Measurements from ENCODE around the gene COX19.

COX19 gene, protein sequence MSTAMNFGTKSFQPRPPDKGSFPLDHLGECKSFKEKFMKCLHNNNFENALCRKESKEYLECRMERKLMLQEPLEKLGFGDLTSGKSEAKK

DNA sequence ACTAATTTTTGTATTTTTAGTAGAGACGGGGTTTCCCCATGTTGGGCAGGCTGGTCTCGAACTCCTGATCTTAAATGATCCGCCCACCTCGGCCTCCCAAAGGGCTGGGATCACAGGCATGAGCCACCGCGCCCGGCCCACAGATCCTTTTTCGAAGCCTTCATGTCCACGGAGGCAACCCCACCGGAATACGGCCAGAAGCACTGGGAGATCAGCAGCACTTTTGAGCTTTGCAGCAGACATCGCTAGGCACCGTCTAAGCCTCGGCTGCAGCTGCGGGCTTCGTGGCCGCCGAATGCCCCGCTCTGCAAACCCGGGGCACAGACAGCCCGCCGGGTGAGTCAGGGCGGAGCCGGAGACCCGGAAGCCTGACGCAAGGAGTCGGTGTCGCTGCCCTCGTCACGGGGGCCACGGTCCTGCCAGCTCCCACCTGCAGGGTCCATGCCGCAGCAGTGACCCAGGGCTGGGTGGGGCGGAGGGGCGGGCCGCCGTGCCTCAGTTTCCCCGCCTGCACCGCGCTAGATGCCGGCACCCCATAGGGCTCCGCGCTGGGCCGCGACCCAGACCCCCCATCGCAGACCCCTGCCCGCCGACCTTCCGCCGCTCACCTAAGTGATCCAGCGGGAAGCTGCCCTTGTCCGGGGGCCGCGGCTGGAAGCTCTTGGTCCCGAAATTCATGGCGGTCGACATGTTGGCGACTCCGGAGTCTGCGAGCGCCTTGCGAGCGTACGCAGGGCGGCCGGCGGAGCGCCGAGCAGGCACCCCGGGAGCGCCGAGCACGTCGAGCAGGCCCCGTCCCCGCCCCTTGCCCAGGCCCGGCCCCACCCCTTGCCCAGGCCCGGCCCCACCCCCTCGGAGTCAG lies at the start of gene COX19:
Gene COX19 (minus strand): TSS at position 730 of the 862 bp plus-strand sequence. CDS start 40 bp downstream, at position 690.
- Histone ChIP-seq H3K9me3 (ENCODE audit: control insufficient read depth in 1 of 2, low read length in 2 of 2) (no peaks in the 10 kb centered on the region), H3K27me3 (ENCODE audit: control insufficient read depth in 1 of 2, insufficient read depth in 2 of 2, low read length in 2 of 2) (no peaks in the 10 kb centered on the region), H3K27ac (ENCODE audit: low read depth, low read length) (peak within 1 kb of the TSS; percentile 93), H3K4me1 (ENCODE audit: control insufficient read depth in 1 of 2, insufficient read depth in 2 of 2, low read length in 2 of 2) (peaks cover 40 to 57% of the 10 kb centered on the region in 2 donors), H3K9ac (ENCODE audit: low read depth in 1 of 2, low read length in 2 of 2) (peak within 1 kb of the TSS; percentile 90 to 92), H3K36me3 (ENCODE audit: control insufficient read depth in 1 of 2, insufficient read depth in 2 of 2, low read length in 2 of 2) (peaks cover 16 to 28% of the 10 kb centered on the region in 2 donors), H3K4me3 (ENCODE audit: low read depth in 1 of 2, low read length in 2 of 2) (peak within 1 kb of the TSS; percentile 83 to 88)

DNA sequence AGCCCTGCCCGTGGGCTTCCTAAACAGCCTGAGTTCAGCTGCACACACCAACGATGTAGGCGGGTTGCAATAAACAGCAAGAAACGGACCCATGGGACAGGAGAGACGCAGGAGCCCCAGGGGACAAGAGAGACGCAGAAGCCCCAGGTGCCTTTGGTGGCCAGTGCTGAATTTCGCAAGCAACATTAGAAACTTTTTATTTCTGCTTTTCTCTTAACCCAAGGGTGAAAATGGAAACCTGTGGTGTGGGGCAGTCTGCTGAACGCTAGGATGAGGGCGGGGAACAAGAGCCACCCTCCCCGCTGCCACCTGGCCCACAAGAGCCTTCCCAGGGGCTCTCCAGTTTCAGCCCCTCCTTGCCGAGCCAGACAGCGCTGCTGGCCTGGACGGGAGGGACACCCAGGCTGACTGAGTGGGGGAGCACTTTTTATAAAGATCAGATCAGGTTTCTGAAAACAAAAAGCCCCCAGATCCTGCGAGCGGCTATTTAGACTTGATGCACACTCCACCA lies 49.0 kb upstream of the COX19 start:
- Histone ChIP-seq H3K27ac (ENCODE audit: low read depth, low read length) (no peak overlapping the region), H3K9ac (ENCODE audit: low read depth in 1 of 2, low read length in 2 of 2) (no peak overlapping the region), H3K36me3 (ENCODE audit: control insufficient read depth in 1 of 2, insufficient read depth in 2 of 2, low read length in 2 of 2) (peaks cover 9 to 16% of the 10 kb centered on the region in 2 donors), H3K4me3 (ENCODE audit: low read depth in 1 of 2, low read length in 2 of 2) (no peak overlapping the region), H3K4me1 (ENCODE audit: control insufficient read depth in 1 of 2, insufficient read depth in 2 of 2, low read length in 2 of 2) (peaks cover 7 to 17% of the 10 kb centered on the region in 2 donors), H3K27me3 (ENCODE audit: control insufficient read depth in 1 of 2, insufficient read depth in 2 of 2, low read length in 2 of 2) (no peaks in the 10 kb centered on the region), H3K9me3 (ENCODE audit: control insufficient read depth in 1 of 2, low read length in 2 of 2) (no peaks in the 10 kb centered on the region)

DNA sequence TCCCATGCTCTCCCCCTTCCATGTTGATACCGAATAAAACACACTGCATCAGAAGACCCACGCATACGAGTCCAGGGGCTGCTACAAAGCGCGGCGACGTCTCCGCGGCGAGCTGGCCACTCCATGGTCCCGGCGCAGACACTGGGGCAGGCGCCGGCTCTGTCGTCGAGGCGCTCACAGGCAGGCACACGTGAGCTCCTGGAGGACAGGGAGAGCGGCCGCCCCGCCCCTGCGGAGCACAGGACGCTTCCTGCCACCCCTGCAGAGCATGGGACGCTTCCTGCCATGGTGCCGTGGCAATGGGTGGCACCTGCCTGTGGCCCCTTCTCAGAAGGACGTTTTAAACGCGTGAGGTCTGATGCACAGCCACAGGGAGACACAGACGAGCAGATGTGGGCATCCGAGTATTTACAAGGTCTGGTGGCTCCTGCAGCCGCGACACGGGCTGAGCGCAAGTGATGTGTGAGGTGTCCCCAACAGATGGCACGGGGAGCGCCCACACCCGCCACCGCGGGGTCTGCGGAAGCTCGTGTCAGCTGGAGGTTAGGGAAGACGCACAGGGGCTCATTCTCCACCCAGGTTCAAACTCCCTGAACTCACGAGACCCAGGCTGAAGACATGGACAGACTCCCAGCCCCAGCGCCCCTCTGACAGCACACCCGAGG lies 47.6 kb upstream of the COX19 start:
- Histone ChIP-seq H3K27ac (ENCODE audit: low read depth, low read length) (no peak overlapping the region), H3K4me1 (ENCODE audit: control insufficient read depth in 1 of 2, insufficient read depth in 2 of 2, low read length in 2 of 2) (peaks cover 0 to 12% of the 10 kb centered on the region in 2 donors), H3K27me3 (ENCODE audit: control insufficient read depth in 1 of 2, insufficient read depth in 2 of 2, low read length in 2 of 2) (no peaks in the 10 kb centered on the region), H3K36me3 (ENCODE audit: control insufficient read depth in 1 of 2, insufficient read depth in 2 of 2, low read length in 2 of 2) (peaks cover 9 to 19% of the 10 kb centered on the region in 2 donors), H3K4me3 (ENCODE audit: low read depth in 1 of 2, low read length in 2 of 2) (no peak overlapping the region), H3K9ac (ENCODE audit: low read depth in 1 of 2, low read length in 2 of 2) (no peak overlapping the region), H3K9me3 (ENCODE audit: control insufficient read depth in 1 of 2, low read length in 2 of 2) (no peaks in the 10 kb centered on the region)

DNA sequence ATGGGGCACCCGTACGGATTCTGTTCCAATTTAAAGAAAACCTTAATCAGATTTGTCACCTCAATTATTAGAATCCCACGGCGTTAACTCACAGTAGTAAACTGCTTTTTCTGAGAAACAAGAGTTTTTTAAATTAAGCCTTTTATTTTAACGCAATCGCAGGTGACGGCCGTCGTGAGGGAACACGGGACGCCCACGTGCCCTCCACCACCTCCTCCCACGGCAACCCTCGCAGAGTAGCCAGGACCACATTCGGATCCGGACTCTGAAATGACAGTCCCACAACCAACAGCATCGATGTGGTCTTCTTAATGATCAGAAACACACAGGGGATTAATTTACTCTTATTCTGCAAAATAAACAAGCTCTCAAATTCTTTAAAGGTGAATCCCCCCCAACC lies 47.0 kb upstream of the COX19 start:
- H3K4me1 ChIP-seq (ENCODE audit: control insufficient read depth in 1 of 2, insufficient read depth in 2 of 2, low read length in 2 of 2), result peaks cover 0 to 10% of the 10 kb centered on the region in 2 donors
- no peak overlapping the region for H3K4me3 ChIP-seq (ENCODE audit: low read depth in 1 of 2, low read length in 2 of 2)
- H3K27ac ChIP-seq (ENCODE audit: low read depth, low read length), result no peak overlapping the region
- H3K9me3 ChIP-seq (ENCODE audit: control insufficient read depth in 1 of 2, low read length in 2 of 2), result no peaks in the 10 kb centered on the region
- peaks cover 9 to 19% of the 10 kb centered on the region in 2 donors for H3K36me3 ChIP-seq (ENCODE audit: control insufficient read depth in 1 of 2, insufficient read depth in 2 of 2, low read length in 2 of 2)
- no peaks in the 10 kb centered on the region for H3K27me3 ChIP-seq (ENCODE audit: control insufficient read depth in 1 of 2, insufficient read depth in 2 of 2, low read length in 2 of 2)
- no peak overlapping the region for H3K9ac ChIP-seq (ENCODE audit: low read depth in 1 of 2, low read length in 2 of 2)

DNA sequence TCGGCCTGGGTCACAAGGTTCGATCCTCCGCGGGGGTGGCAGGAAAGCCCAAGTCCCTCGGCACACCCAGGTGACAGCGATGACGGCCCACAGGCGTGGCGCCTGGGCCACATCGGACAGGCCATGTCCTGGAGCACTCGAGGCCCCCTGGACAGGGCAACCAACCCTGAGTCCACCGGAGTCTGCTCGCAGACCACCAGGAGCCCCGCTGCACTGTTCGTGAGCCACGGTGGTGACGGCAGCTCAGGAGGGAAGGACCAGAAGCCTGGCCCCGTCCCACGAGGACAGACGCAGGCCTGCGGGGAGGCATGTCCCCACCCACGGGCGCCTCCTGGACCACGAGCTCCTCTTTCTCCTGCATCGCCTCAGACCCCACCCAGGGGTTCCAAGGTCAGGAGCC lies 46.6 kb upstream of the COX19 start:
- H3K36me3 ChIP-seq (ENCODE audit: control insufficient read depth in 1 of 2, insufficient read depth in 2 of 2, low read length in 2 of 2), result peaks cover 9 to 19% of the 10 kb centered on the region in 2 donors
- H3K9ac ChIP-seq (ENCODE audit: low read depth in 1 of 2, low read length in 2 of 2), result no peak overlapping the region
- no peaks in the 10 kb centered on the region for H3K9me3 ChIP-seq (ENCODE audit: control insufficient read depth in 1 of 2, low read length in 2 of 2)
- H3K4me1 ChIP-seq (ENCODE audit: control insufficient read depth in 1 of 2, insufficient read depth in 2 of 2, low read length in 2 of 2), result peaks cover 0 to 6% of the 10 kb centered on the region in 2 donors
- no peak overlapping the region for H3K27ac ChIP-seq (ENCODE audit: low read depth, low read length)
- H3K4me3 ChIP-seq (ENCODE audit: low read depth in 1 of 2, low read length in 2 of 2), result no peak overlapping the region
- H3K27me3 ChIP-seq (ENCODE audit: control insufficient read depth in 1 of 2, insufficient read depth in 2 of 2, low read length in 2 of 2), result no peaks in the 10 kb centered on the region

DNA sequence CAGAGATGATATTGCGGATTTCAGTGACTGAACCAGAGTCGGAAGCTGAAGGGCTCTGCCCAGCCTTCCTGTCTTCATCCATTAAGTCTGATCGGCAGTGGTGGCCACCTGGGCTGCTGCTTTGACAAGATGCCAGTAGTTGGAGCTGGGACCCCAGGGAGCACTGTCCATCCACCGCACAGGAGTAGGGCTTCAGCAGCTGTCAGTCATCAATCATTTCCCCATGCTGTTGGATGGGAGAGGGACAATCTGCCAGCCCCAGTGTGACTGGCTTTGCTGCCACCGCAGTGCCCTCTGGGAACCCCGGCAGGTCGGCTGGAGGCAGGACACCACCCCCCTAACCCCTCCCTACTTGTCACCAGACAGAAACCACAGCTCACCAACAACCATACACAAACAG lies 46.0 kb upstream of the COX19 start:
- Histone ChIP-seq H3K9ac (ENCODE audit: low read depth in 1 of 2, low read length in 2 of 2) (no peak overlapping the region), H3K9me3 (ENCODE audit: control insufficient read depth in 1 of 2, low read length in 2 of 2) (no peaks in the 10 kb centered on the region), H3K36me3 (ENCODE audit: control insufficient read depth in 1 of 2, insufficient read depth in 2 of 2, low read length in 2 of 2) (peaks cover 9 to 15% of the 10 kb centered on the region in 2 donors), H3K27me3 (ENCODE audit: control insufficient read depth in 1 of 2, insufficient read depth in 2 of 2, low read length in 2 of 2) (no peaks in the 10 kb centered on the region), H3K4me3 (ENCODE audit: low read depth in 1 of 2, low read length in 2 of 2) (no peak overlapping the region), H3K4me1 (ENCODE audit: control insufficient read depth in 1 of 2, insufficient read depth in 2 of 2, low read length in 2 of 2) (peaks cover 0 to 6% of the 10 kb centered on the region in 2 donors), H3K27ac (ENCODE audit: low read depth, low read length) (no peak overlapping the region)

DNA sequence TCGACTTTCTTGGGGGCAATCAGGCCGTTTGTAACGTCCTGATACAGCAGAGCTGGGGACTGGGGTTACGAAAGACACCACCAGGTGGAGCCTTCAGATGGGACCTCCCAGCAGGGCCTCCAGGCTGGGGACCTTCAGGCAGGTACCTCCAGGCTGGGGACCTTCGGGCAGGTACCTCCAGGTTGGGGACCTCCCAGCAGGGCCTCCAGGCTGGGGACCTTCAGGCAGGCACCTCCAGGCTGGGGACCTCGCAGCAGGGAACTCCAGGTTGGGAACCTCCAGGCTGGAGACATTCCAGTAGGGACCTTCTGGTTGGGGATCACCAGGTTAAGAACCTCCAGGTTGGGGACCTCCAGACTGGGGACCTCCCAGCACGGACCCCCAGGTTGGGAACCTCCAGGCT lies 45.5 kb upstream of the COX19 start:
- Histone ChIP-seq H3K9me3 (ENCODE audit: control insufficient read depth in 1 of 2, low read length in 2 of 2) (no peaks in the 10 kb centered on the region), H3K9ac (ENCODE audit: low read depth in 1 of 2, low read length in 2 of 2) (no peak overlapping the region), H3K4me1 (ENCODE audit: control insufficient read depth in 1 of 2, insufficient read depth in 2 of 2, low read length in 2 of 2) (peaks cover 0 to 6% of the 10 kb centered on the region in 2 donors), H3K36me3 (ENCODE audit: control insufficient read depth in 1 of 2, insufficient read depth in 2 of 2, low read length in 2 of 2) (peaks cover 9 to 11% of the 10 kb centered on the region in 2 donors), H3K4me3 (ENCODE audit: low read depth in 1 of 2, low read length in 2 of 2) (no peak overlapping the region), H3K27me3 (ENCODE audit: control insufficient read depth in 1 of 2, insufficient read depth in 2 of 2, low read length in 2 of 2) (no peaks in the 10 kb centered on the region), H3K27ac (ENCODE audit: low read depth, low read length) (no peak overlapping the region)

DNA sequence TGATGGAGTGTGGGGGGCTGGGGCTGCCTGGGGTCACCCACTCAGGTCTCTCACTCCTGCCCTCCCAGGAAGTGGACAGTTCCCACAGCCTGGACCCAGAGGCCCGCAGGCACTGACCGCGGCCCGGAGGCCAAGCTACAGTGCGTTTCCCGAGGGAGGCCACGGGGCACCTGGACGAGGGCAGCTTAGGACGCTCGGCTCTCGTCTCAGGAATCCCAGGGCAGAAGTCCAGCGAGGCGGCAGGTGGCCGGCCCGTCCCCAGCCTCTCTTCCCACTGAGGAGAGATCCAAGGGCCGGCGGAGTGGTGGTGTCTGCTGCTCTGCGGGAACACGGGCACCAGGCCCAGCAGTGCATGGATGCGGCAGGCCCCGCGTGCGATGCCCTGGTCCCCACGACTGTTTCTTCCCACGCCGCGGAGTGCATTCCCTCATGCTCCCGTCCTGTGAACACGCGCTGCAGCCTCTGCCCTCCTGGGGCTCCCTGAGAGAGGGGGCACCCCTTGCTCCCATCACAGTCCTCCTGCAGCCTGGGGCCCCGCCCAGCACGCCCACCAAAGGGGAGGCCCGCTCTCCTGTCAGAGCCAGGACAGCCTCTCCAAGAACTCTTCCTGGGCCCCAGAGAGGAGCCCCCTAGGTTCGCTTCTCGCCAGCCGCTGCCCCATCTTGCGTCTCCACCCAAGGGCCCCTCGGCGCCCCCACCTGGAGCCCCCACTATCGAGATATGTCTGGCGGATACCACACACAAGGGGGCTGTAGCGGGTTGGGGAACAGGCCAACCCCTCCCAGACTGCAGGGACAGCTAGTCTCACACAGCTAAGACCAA lies 44.7 kb upstream of the COX19 start:
- H3K27ac ChIP-seq (ENCODE audit: low read depth, low read length), result no peak overlapping the region
- H3K36me3 ChIP-seq (ENCODE audit: control insufficient read depth in 1 of 2, insufficient read depth in 2 of 2, low read length in 2 of 2), result peaks cover 4 to 9% of the 10 kb centered on the region in 2 donors
- no peak overlapping the region for H3K4me3 ChIP-seq (ENCODE audit: low read depth in 1 of 2, low read length in 2 of 2)
- no peaks in the 10 kb centered on the region for H3K27me3 ChIP-seq (ENCODE audit: control insufficient read depth in 1 of 2, insufficient read depth in 2 of 2, low read length in 2 of 2)
- no peaks in the 10 kb centered on the region for H3K9me3 ChIP-seq (ENCODE audit: control insufficient read depth in 1 of 2, low read length in 2 of 2)
- H3K9ac ChIP-seq (ENCODE audit: low read depth in 1 of 2, low read length in 2 of 2), result no peak overlapping the region
- peaks cover 0 to 6% of the 10 kb centered on the region in 2 donors for H3K4me1 ChIP-seq (ENCODE audit: control insufficient read depth in 1 of 2, insufficient read depth in 2 of 2, low read length in 2 of 2)

DNA sequence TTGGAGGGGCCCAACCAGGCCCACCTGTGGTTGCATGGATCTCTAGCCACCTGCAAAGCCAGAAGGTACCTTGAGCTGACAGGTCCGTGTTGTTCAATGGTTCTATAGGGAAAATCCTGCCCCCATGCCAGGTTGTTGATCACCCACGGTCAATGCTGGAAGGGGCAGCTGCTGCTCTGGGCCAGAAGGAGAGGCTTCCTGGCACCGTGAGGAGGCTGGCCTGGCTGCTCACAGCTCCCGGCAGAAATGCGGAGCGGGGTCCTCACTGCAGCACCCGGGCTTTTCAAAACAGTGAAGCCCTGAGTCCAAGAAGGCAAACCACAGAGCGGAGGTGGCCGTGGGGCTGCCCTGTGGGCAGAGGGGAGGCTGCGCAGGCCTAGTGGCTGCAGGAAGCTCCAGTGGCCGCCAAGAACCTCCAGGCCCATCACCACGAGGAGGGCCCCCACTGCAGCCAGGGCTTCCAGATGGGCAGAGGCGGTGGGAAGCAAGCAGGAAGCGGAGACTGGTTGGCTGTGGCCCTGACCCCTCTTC lies 44.0 kb upstream of the COX19 start:
- no peak overlapping the region for H3K4me3 ChIP-seq (ENCODE audit: low read depth in 1 of 2, low read length in 2 of 2)
- peaks cover 2 to 9% of the 10 kb centered on the region in 2 donors for H3K36me3 ChIP-seq (ENCODE audit: control insufficient read depth in 1 of 2, insufficient read depth in 2 of 2, low read length in 2 of 2)
- no peak overlapping the region for H3K9ac ChIP-seq (ENCODE audit: low read depth in 1 of 2, low read length in 2 of 2)
- H3K27ac ChIP-seq (ENCODE audit: low read depth, low read length), result no peak overlapping the region
- H3K4me1 ChIP-seq (ENCODE audit: control insufficient read depth in 1 of 2, insufficient read depth in 2 of 2, low read length in 2 of 2), result peaks cover 0 to 6% of the 10 kb centered on the region in 2 donors
- H3K9me3 ChIP-seq (ENCODE audit: control insufficient read depth in 1 of 2, low read length in 2 of 2), result no peaks in the 10 kb centered on the region
- H3K27me3 ChIP-seq (ENCODE audit: control insufficient read depth in 1 of 2, insufficient read depth in 2 of 2, low read length in 2 of 2), result no peaks in the 10 kb centered on the region

Measured in duodenal mucosa (tissue), 2 donors.